WTC11 (cell line): ENCODE data around the gene D2HGDH. TPM values are rescaled to one million over a fixed set of nuclear protein-coding genes. Genes with fewer than 3 reads are reported as not detected.
"Not testable (repeated sequence)": the region's sequence is repeated elsewhere in the genome, so short reads cannot be mapped to it uniquely, and the experiment has no call there.

Source experiments
- ATAC-seq: fragments of 200-7000 bp; cut with Tn5 transposase; 2 replicates; pipeline ENCODE4 v1.10.0; 2021; ENCODE audit warnings: mild to moderate bottlenecking, moderate library complexity
- CTCF ChIA-PET: fragments of 300-600 bp; sonication (Branson Sonifier 250); formaldehyde crosslinking; loops from one replicate; lab custom pipeline; 2021; ENCODE audit warnings: antibody characterized with exemption; lab: Charles Lee
- POLR2A ChIA-PET: fragments of 350-600 bp; sonication (Branson Sonifier 250); formaldehyde crosslinking; loops from one replicate; lab custom pipeline; 2021; ENCODE audit warnings: antibody characterized with exemption; lab: Charles Lee
- DNase-seq: peaks from one replicate; pipeline ENCODE4 v3.0.0; 2021; ENCODE audit warnings: low spot score
- H3K27ac Mint-ChIP-seq: 2 replicates; pipeline ENCODE4 v1.8.0; 2021; ENCODE audit warnings: mixed read lengths
- H3K27me3 Mint-ChIP-seq: 2 replicates; pipeline ENCODE4 v1.8.0; 2021; ENCODE audit warnings: low read depth, mild to moderate bottlenecking, moderate library complexity, mixed read lengths
- H3K36me3 Mint-ChIP-seq: 2 replicates; pipeline ENCODE4 v1.8.0; 2021; ENCODE audit warnings: mixed read lengths
- H3K4me1 Mint-ChIP-seq: 2 replicates; pipeline ENCODE4 v1.8.0; 2022; ENCODE audit warnings: mixed read lengths
- H3K4me3 Mint-ChIP-seq: 2 replicates; pipeline ENCODE4 v1.8.0; 2021; ENCODE audit warnings: mild to moderate bottlenecking, moderate library complexity, mixed read lengths
- H3K9me3 Mint-ChIP-seq: 2 replicates; pipeline ENCODE4 v1.8.0; 2021; ENCODE audit warnings: mixed read lengths
- ARID4B ChIP-seq: sonication (generic); formaldehyde crosslinking; IDR thresholded peaks from 2 replicates; pipeline ENCODE4 v1.8.0; 2023; ENCODE audit warnings: missing genetic modification reagents, mild to moderate bottlenecking, borderline replicate concordance
- CREM ChIP-seq: sonication (generic); formaldehyde crosslinking; IDR thresholded peaks from 2 replicates; pipeline ENCODE4 v1.8.1; 2022; ENCODE audit warnings: mild to moderate bottlenecking, missing genetic modification reagents, moderate library complexity
- E2F1 ChIP-seq: sonication (generic); formaldehyde crosslinking; IDR thresholded peaks from 2 replicates; pipeline ENCODE4 v1.8.0; 2022; ENCODE audit warnings: mild to moderate bottlenecking, missing genetic modification reagents
- ETV6 ChIP-seq: sonication (generic); formaldehyde crosslinking; IDR thresholded peaks from 2 replicates; pipeline ENCODE4 v1.8.1; 2022; ENCODE audit warnings: mild to moderate bottlenecking, missing genetic modification reagents
- FOXK1 ChIP-seq: sonication (generic); formaldehyde crosslinking; IDR thresholded peaks from 2 replicates; pipeline ENCODE4 v1.8.0; 2022; ENCODE audit warnings: mild to moderate bottlenecking, moderate library complexity, missing genetic modification reagents
- GRHL2 ChIP-seq: fragments of 250-450 bp; sonication (Bioruptor Pico); IDR thresholded peaks from 2 replicates; pipeline ENCODE4 v1.8.0; 2022; ENCODE audit warnings: mild to moderate bottlenecking, moderate library complexity; ENCODE audit not compliant: insufficient replicate concordance, severe bottlenecking
- IRF2 ChIP-seq: sonication (generic); formaldehyde crosslinking; IDR thresholded peaks from 2 replicates; pipeline ENCODE4 v1.8.0; 2022; ENCODE audit warnings: low read depth, missing genetic modification reagents, borderline replicate concordance
- NR2C2 ChIP-seq: sonication (generic); formaldehyde crosslinking; IDR thresholded peaks from 2 replicates; pipeline ENCODE4 v1.8.0; 2022; ENCODE audit warnings: mild to moderate bottlenecking, missing genetic modification reagents
- NR3C1 ChIP-seq: sonication (generic); formaldehyde crosslinking; conservative IDR thresholded peaks from 2 replicates; pipeline ENCODE4 v1.8.1; 2023; ENCODE audit warnings: low read depth, mild to moderate bottlenecking, missing genetic modification reagents
- TEAD1 ChIP-seq: sonication (generic); formaldehyde crosslinking; IDR thresholded peaks from 2 replicates; pipeline ENCODE4 v1.8.0; 2022; ENCODE audit warnings: mild to moderate bottlenecking, missing genetic modification reagents
- USF2 ChIP-seq: sonication (generic); formaldehyde crosslinking; IDR thresholded peaks from 2 replicates; pipeline ENCODE4 v1.8.1; 2023; ENCODE audit warnings: mild to moderate bottlenecking, missing genetic modification reagents, moderate library complexity
- ZNF121 ChIP-seq: sonication (generic); formaldehyde crosslinking; IDR thresholded peaks from 2 replicates; pipeline ENCODE4 v1.8.0; 2023; ENCODE audit warnings: missing genetic modification reagents
- ZNF263 ChIP-seq: sonication (generic); formaldehyde crosslinking; IDR thresholded peaks from 2 replicates; pipeline ENCODE4 v1.8.1; 2022; ENCODE audit warnings: low read depth, mild to moderate bottlenecking, moderate library complexity, missing genetic modification reagents
- ZNF532 ChIP-seq: fragments of 250-450 bp; sonication (Bioruptor Pico); IDR thresholded peaks from 2 replicates; pipeline ENCODE4 v1.9.0; 2021; ENCODE audit warnings: mild to moderate bottlenecking, borderline replicate concordance
- ZNF671 ChIP-seq: fragments of 250-450 bp; sonication (Bioruptor Pico); IDR thresholded peaks from 2 replicates; pipeline ENCODE4 v1.8.0; 2021; ENCODE audit warnings: mild to moderate bottlenecking
- total RNA-seq: library from RNA; stranded (reverse); gene quantifications from 3 replicates; pipeline ENCODE4 v1.2.3, GENCODE V29; 2021
- TF ChIP-seq, protein P1 (sequence below): sonication (generic); formaldehyde crosslinking; conservative IDR thresholded peaks from 2 replicates; pipeline ENCODE4 v1.8.1; 2022; ENCODE audit warnings: mild to moderate bottlenecking, missing genetic modification reagents
- TF ChIP-seq, protein P2 (sequence below): sonication (generic); formaldehyde crosslinking; IDR thresholded peaks from 2 replicates; pipeline ENCODE4 v1.8.1; 2023; ENCODE audit warnings: mild to moderate bottlenecking, missing genetic modification reagents, moderate library complexity

Gene D2HGDH
- total RNA-seq, 1 experiment from 2014 or later: 22.7 TPM

- TF ChIP-seq ZNF532 (CRISPR knock-in tag): no peak
Observed at GRCh38 chr2:241730671-241731293, 3.6 kb upstream of the D2HGDH start (continued).

GRCh38 chr2:241732513-241733186 lies 1.8 kb upstream of the D2HGDH start:
- CTCF ChIA-PET: interaction anchor here (1.7 to 2.8 kb wide), 3 partner anchors 8 to 146 kb away, joined by 9 to 13 read pairs (median 11); partner anchors contain the start of gene ING5
- H3K4me3 Mint-ChIP-seq, H3K4me1 Mint-ChIP-seq, H3K9me3 Mint-ChIP-seq, H3K27ac Mint-ChIP-seq, ATAC-seq, H3K36me3 Mint-ChIP-seq, POLR2A ChIA-PET: not testable (repeated sequence)
- H3K27me3 Mint-ChIP-seq: peaks cover 14% of the 10 kb centered on the region
- peak; percentile 68 for DNase-seq

DNA sequence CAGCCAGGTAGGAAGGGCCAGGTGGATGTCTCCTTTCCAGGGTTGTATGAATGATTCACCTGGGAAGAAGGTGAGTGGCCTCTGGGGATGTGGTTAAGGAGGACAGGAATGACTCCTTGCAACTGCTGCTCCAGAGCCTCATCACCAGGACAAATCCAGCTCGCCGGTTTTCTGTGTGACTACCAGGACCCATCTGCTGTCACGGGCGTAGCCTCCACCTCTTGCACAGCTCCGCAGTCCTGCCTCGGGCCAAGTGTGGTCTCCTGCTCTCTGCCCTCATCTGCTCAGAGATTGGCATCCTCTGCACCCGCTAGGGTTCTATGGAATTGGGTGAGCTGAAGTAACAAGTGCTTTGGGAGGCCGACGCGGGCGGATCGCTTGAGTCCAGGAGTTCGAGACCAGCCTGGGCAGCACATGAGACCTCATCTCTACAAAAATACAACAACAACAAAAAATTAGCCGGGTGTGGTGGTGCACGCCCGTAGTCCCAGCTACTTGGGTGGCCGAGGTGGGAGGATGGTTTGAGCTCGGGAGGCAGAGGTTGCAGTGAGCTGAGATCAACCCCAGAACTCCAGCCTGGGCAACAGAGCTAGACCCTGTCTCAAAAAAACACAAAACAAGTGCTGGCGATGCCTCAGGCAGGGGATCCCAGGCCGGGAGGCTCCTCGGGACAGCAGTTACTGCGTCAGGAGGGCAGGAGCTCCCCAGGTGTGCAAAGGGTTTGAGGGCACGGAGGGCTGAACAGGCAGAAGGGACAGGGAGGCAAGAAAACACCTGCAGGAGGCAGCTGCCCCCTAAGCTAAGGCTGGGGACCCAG lies 831 bp upstream of the D2HGDH start:
- ATAC-seq: no peak
- DNase-seq: no peak
- H3K27me3 Mint-ChIP-seq: peaks cover 14% of the 10 kb centered on the region
- TF ChIP-seq CREM: no peak
- peak; percentile 91 for TF ChIP-seq ZNF121 (CRISPR knock-in tag)
- no peak for TF ChIP-seq GRHL2 (CRISPR knock-in tag)
- no peak for TF ChIP-seq FOXK1 (CRISPR knock-in tag)
- TF ChIP-seq, protein P1, sequence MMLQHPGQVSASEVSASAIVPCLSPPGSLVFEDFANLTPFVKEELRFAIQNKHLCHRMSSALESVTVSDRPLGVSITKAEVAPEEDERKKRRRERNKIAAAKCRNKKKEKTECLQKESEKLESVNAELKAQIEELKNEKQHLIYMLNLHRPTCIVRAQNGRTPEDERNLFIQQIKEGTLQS (CRISPR knock-in tag): no peak
- no peak for TF ChIP-seq ZNF263
- no peak for TF ChIP-seq NR2C2 (CRISPR knock-in tag)
- no peak for TF ChIP-seq TEAD1 (CRISPR knock-in tag)
- no peak for TF ChIP-seq USF2 (CRISPR knock-in tag)
- no peak for TF ChIP-seq E2F1
- 0 out of 2 replicates have a peak, but pooled peaks have one; percentile 9 for TF ChIP-seq NR3C1 (CRISPR knock-in tag)
- TF ChIP-seq ARID4B: no peak
- TF ChIP-seq ZNF671 (CRISPR knock-in tag): no peak
- TF ChIP-seq ETV6 (CRISPR knock-in tag): no peak
- no peak for TF ChIP-seq IRF2 (CRISPR knock-in tag)
- TF ChIP-seq, protein P2, sequence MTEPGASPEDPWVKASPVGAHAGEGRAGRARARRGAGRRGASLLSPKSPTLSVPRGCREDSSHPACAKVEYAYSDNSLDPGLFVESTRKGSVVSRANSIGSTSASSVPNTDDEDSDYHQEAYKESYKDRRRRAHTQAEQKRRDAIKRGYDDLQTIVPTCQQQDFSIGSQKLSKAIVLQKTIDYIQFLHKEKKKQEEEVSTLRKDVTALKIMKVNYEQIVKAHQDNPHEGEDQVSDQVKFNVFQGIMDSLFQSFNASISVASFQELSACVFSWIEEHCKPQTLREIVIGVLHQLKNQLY (CRISPR knock-in tag): no peak
- H3K4me1 Mint-ChIP-seq: no peaks in the 10 kb centered on the region
- H3K36me3 Mint-ChIP-seq: peaks cover 10% of the 10 kb centered on the region
- ChIA-PET CTCF (interaction anchor here (0.6 to 2.8 kb wide), 18 partner anchors 9 to 882 kb away, joined by 3 to 13 read pairs (median 4); partner anchors contain the start of genes DTYMK and ING5), POLR2A (interaction anchor here (1.0 to 1.4 kb wide), 2 partner anchors 33 to 47 kb away, joined by 3 read pairs; partner anchors contain the start of gene DTYMK)
- H3K9me3 Mint-ChIP-seq: peaks cover 6% of the 10 kb centered on the region; the same call in 1 of the 2 replicates
- peak overlapping the region; percentile 69 for H3K4me3 Mint-ChIP-seq
- no peak overlapping the region for H3K27ac Mint-ChIP-seq
